Measurements from ENCODE around the gene APOL6.

DNA sequence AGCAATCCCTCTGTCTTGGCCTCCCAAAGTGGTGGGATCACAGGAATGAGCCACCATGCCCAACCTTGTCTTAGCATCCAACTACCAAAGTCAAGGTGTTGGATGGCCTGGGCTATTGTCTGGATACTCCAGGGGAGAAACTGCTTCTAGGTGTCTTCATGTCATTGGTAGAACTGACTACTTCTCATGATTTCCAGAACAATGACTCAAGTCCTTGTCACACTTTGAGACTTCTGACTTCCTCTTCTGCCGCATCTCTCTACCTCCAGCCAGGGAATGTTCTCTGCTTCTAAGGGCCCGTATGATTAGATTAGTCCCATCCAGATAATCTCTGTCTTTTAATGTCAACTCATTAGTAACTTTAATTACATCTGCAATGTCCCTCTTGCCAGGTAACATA, 30.6 kb downstream of the APOL6 start:
- TF ChIP-seq EP300 (IDR thresholded peaks at IDR 0.05) (no peak), CTCF (IDR thresholded peaks at IDR 0.05) (no peak), POLR2A (IDR thresholded peaks at IDR 0.05) (no peak)
